Endothelial cell of umbilical vein (primary cell): ENCODE results near the gene RBM27. TPM values are rescaled to one million over a fixed set of nuclear protein-coding genes. Genes with fewer than 3 reads are reported as not detected.

Experiments used
- BruUV-seq: library from RNA; stranded (reverse); fragments of 400-500 nt; replicated peaks from 2 replicates; lab custom pipeline; 2021; lab: Mats Ljungman, UMichigan
- CTCF ChIA-PET: fragments of 300-600, 350-600 bp; sonication (Branson Sonifier 250); formaldehyde crosslinking; loops from one replicate; lab custom pipeline; 2021; ENCODE audit warnings: antibody characterized with exemption, inconsistent platforms; lab: Charles Lee
- POLR2A ChIA-PET: fragments of 300-600, 350-600 bp; sonication (Branson Sonifier 250); formaldehyde crosslinking; loops from one replicate; lab custom pipeline; 2021; ENCODE audit warnings: antibody characterized with exemption, inconsistent platforms; lab: Charles Lee
- DNase-seq: peaks from one replicate; pipeline ENCODE4 v3.0.0-alpha.2; 2011; ENCODE audit warnings: low read depth, low spot score
- FAIRE-seq: peaks from 2 replicates; lab custom pipeline; 2011; peaks lifted over from hg19 to GRCh38; lab: Jason Lieb, UNC
- H2AFZ ChIP-seq: 2 replicates; pipeline ENCODE4 v1.6.0; 2012; ENCODE audit warnings: low read depth, low read length, control low read depth, inconsistent platforms
- H3K27ac ChIP-seq: 2 replicates; pipeline ENCODE4 v1.5.1; 2011; ENCODE audit warnings: low read depth, mild to moderate bottlenecking, control low read depth, low read length, moderate library complexity; ENCODE audit not compliant: insufficient read depth
- H3K27me3 ChIP-seq, 2 experiments: 2 replicates each; pipeline versions ENCODE4 v1.6.0 to v1.6.1; 2011; ENCODE audit warnings: low read length in 2 of 2, mixed read lengths in 1 of 2; ENCODE audit not compliant: control insufficient read depth in 2 of 2, insufficient read depth in 2 of 2
- H3K36me3 ChIP-seq, 2 experiments: 2 replicates in 1 of 2; 3 replicates in 1 of 2; pipeline ENCODE4 v1.5.1; 2011; ENCODE audit warnings: low read length in 2 of 2, mild to moderate bottlenecking in 1 of 2, moderate library complexity in 1 of 2; ENCODE audit not compliant: control insufficient read depth in 2 of 2, insufficient read depth in 2 of 2; ENCODE audit errors: extremely low read depth in 1 of 2
- H3K4me1 ChIP-seq: 3 replicates; pipeline ENCODE4 v1.5.1; 2011; ENCODE audit warnings: mild to moderate bottlenecking, low read length; ENCODE audit not compliant: control insufficient read depth, insufficient read depth; ENCODE audit errors: extremely low read depth
- H3K4me2 ChIP-seq: 2 replicates; pipeline ENCODE4 v1.6.1; 2011; ENCODE audit warnings: low read length, control low read depth, mixed read lengths; ENCODE audit not compliant: insufficient read depth
- H3K4me3 ChIP-seq, 3 experiments: fragments of 200-600 bp in 1 of 3; sonication (generic), shearing (Covaris generic) in 1 of 3; replicated peaks in 1 of 3; 2 replicates each; pipeline ENCODE4 v1.5.1; 2011 to 2016; ENCODE audit warnings: control low read depth in 3 of 3, low read length in 3 of 3, mild to moderate bottlenecking in 2 of 3, inconsistent platforms in 1 of 3, low read depth in 1 of 3, moderate library complexity in 1 of 3; ENCODE audit not compliant: insufficient read depth in 1 of 3
- H3K79me2 ChIP-seq: 2 replicates; pipeline ENCODE4 v1.6.0; 2012; ENCODE audit warnings: low read length, inconsistent platforms; ENCODE audit not compliant: control insufficient read depth, insufficient read depth
- H3K9ac ChIP-seq: replicated peaks from 2 replicates; pipeline ENCODE3; 2011; ENCODE audit warnings: low read length, control low read depth; ENCODE audit not compliant: insufficient read depth; ENCODE audit errors: extremely low read depth
- H3K9me1 ChIP-seq: replicated peaks from 3 replicates; pipeline ENCODE4 v1.6.0; 2011; ENCODE audit warnings: mild to moderate bottlenecking, low read length; ENCODE audit not compliant: control insufficient read depth, insufficient read depth; ENCODE audit errors: extremely low read depth
- H3K9me3 ChIP-seq: replicated peaks from 2 replicates; pipeline ENCODE4 v1.5.1; 2012; ENCODE audit warnings: low read length, inconsistent platforms; ENCODE audit not compliant: control insufficient read depth, insufficient read depth
- H4K20me1 ChIP-seq: replicated peaks from 2 replicates; pipeline ENCODE3; 2011; ENCODE audit warnings: mild to moderate bottlenecking, low read length; ENCODE audit not compliant: control insufficient read depth, insufficient read depth; ENCODE audit errors: extremely low read depth
- CTCF ChIP-seq, 2 donors: IDR thresholded peaks; 1 replicate in 1 of 2; 2 replicates in 1 of 2; pipeline ENCODE4 v1.5.1; 2011; ENCODE audit warnings: low read length in 2 of 2, mild to moderate bottlenecking in 2 of 2, moderate library complexity in 2 of 2, control low read depth in 1 of 2, inconsistent platforms in 1 of 2, low read depth in 1 of 2; ENCODE audit not compliant: insufficient read depth in 1 of 2; ENCODE audit errors: extremely low read depth in 1 of 2
- EZH2 ChIP-seq: IDR thresholded peaks from 2 replicates; pipeline ENCODE4 v1.6.1; 2012; ENCODE audit warnings: borderline replicate concordance, low read depth, mild to moderate bottlenecking, moderate library complexity, low read length, inconsistent platforms; ENCODE audit not compliant: severe bottlenecking
- FOS ChIP-seq: IDR thresholded peaks from 2 replicates; pipeline ENCODE4 v1.6.1; 2011; ENCODE audit warnings: mild to moderate bottlenecking, low read length, moderate library complexity, borderline replicate concordance; ENCODE audit not compliant: insufficient read depth
- GATA2 ChIP-seq: IDR thresholded peaks from 2 replicates; pipeline ENCODE4 v1.7.0; 2011; ENCODE audit warnings: low read depth, mild to moderate bottlenecking, moderate library complexity, mixed read lengths, low read length; ENCODE audit not compliant: insufficient read length, insufficient read depth
- MYC ChIP-seq: IDR thresholded peaks from one replicate; pipeline ENCODE4 v1.6.1; 2011; ENCODE audit warnings: mild to moderate bottlenecking, low read depth, low read length
- POLR2A ChIP-seq: IDR thresholded peaks from 2 replicates; pipeline ENCODE4 v1.6.1; 2012; ENCODE audit warnings: low read depth, mild to moderate bottlenecking, control low read depth, low read length
- POLR2AphosphoS5 ChIP-seq: IDR thresholded peaks from 2 replicates; pipeline ENCODE4 v1.6.1; 2012; ENCODE audit warnings: low read depth, mild to moderate bottlenecking, control low read depth, low read length, moderate library complexity; ENCODE audit not compliant: insufficient read depth
- dilution Hi-C: fragments of 300-500 bp; cut with MboI; formaldehyde crosslinking; loops from one replicate; pipeline ENCODE4 v1.15.0; 2019; ENCODE audit warnings: low sequenced_read_pairs; ENCODE audit not compliant: extremely low pct_ligation_motif_present
- intact Hi-C: fragments of 100-400 bp; cut with micrococcal nuclease; formaldehyde crosslinking; loops from one replicate; pipeline ENCODE4 v1.10.0; 2022
- polyA plus RNA-seq, 4 experiments: library from polyadenylated mRNA; depleted of rRNA in 3 of 4; stranded (reverse) in 3 of 4; unstranded in 1 of 4; fragments of >200 nt; gene quantifications; 2 replicates each; pipeline versions ENCODE4 v1.2.1 to v1.2.3, GENCODE V29; 2011 to 2012; ENCODE audit warnings: missing spikeins in 1 of 4
- total RNA-seq: library from RNA; stranded (reverse); gene quantifications from 2 replicates; pipeline ENCODE4 v1.2.3, GENCODE V29; 2021
- TF ChIP-seq, protein P1 (sequence below): IDR thresholded peaks from 2 replicates; pipeline ENCODE4 v1.6.1; 2011; ENCODE audit not compliant: insufficient read depth, insufficient read length

RBM27 gene
- total and polyA plus RNA-seq, 2 donors (not counting 3 experiments of a cell fraction or from before 2014, with no cell fraction given), result 6.3 to 17.7 TPM

DNA sequence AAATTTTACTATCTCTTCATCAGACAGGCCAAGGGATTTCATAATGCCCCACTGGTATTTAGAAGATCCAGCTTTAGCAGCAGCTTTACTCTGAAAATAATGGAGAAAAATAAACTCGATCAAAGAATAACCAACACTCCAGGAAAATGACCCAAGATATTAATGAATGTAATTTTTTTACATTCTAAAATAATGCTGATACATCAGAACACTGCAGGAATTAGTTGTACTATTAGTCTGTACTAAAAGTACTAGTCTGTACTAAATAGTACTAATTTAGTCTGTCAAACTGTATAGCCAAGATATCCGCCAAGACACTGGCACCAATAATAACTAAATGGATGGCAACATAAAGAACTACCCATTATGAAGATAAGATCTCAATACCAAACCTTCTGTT lies 39.0 kb upstream of the RBM27 start:
- POLR2A ChIA-PET, result no interaction called here

GRCh38 chr5:146165460-146165859 lies 37.9 kb upstream of the RBM27 start:
- H3K9me3 ChIP-seq, result no peaks in the 10 kb centered on the region
- FAIRE-seq (no peak), DNase-seq (no peak)
- intact Hi-C loops, result no loop called here
- peaks cover 12 to 22% of the 10 kb centered on the region in 2 experiments for H3K36me3 ChIP-seq
- no peak overlapping the region for H3K27ac ChIP-seq
- no peak overlapping the region for H3K4me3 ChIP-seq
- dilution Hi-C loops, result no loop called here
- no peak for TF ChIP-seq CTCF (IDR thresholded peaks at IDR 0.05; ENCODE audit: extremely low read depth in 1 of 2, insufficient read depth in 1 of 2, low read depth in 1 of 2, low read length in 2 of 2)
- TF ChIP-seq, protein P1, sequence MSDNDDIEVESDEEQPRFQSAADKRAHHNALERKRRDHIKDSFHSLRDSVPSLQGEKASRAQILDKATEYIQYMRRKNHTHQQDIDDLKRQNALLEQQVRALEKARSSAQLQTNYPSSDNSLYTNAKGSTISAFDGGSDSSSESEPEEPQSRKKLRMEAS, result no peak
- no peak for TF ChIP-seq POLR2AphosphoS5
- TF ChIP-seq MYC, result no peak
- no peak for TF ChIP-seq EZH2
- H2AFZ ChIP-seq, result no peak overlapping the region
- ChIA-PET POLR2A (no interaction called here), CTCF (interaction anchor here (1.3 to 1.5 kb wide), 3 partner anchors 9 to 16 kb away, joined by 3 to 5 read pairs (median 3); no protein-coding TSS in a partner anchor)
- no peaks in the 10 kb centered on the region for H3K9me1 ChIP-seq
- H4K20me1 ChIP-seq, result no peaks in the 10 kb centered on the region
- H3K79me2 ChIP-seq, result peaks cover 7% of the 10 kb centered on the region
- no peak overlapping the region for H3K4me2 ChIP-seq
- no TSS peak for BruUV-seq
- H3K4me1 ChIP-seq, result no peaks in the 10 kb centered on the region
- H3K27me3 ChIP-seq, result no peaks in the 10 kb centered on the region
- H3K9ac ChIP-seq, result no peak overlapping the region

More for the DNA sequence above, 39.0 kb upstream of the RBM27 start:
- Histone ChIP-seq H3K9me1 (no peaks in the 10 kb centered on the region), H3K4me1 (no peaks in the 10 kb centered on the region), H3K4me2 (no peak overlapping the region), H3K27ac (no peak overlapping the region), H4K20me1 (no peaks in the 10 kb centered on the region), H3K27me3 (no peaks in the 10 kb centered on the region), H2AFZ (no peak overlapping the region), H3K9ac (no peak overlapping the region), H3K4me3 (no peak overlapping the region), H3K9me3 (no peaks in the 10 kb centered on the region), H3K79me2 (peaks cover 5% of the 10 kb centered on the region), H3K36me3 (peaks cover 10 to 22% of the 10 kb centered on the region in 2 experiments)
- dilution Hi-C loops, result no loop called here
- CTCF ChIA-PET, result interaction anchor here (0.6 kb wide), 1 partner anchor 41 kb away, joined by 3 read pairs; no protein-coding TSS in a partner anchor
- no peak for FAIRE-seq
- no TSS peak for BruUV-seq
- no peak for TF ChIP-seq POLR2A
- no peak for TF ChIP-seq GATA2
- TF ChIP-seq EZH2, result no peak
- TF ChIP-seq FOS, result no peak
- DNase-seq, result no peak
- intact Hi-C loops, result no loop called here
